Cerebellar nuclear complex (tissue), 1 donor: ENCODE measurements around the gene TATDN3.
"Not testable (repeated sequence)": the region's sequence is repeated elsewhere in the genome, so short reads cannot be mapped to it uniquely, and the experiment has no call there.

Experiments used
- DNase-seq, 2 experiments: peaks; one replicate each; lab custom pipeline; 2025; lab: John Stamatoyannopoulos, UW

Gene TATDN3

GRCh38 chr1:212827831-212828278, 36.2 kb downstream of the TATDN3 start:
- DNase-seq: no peak

GRCh38 chr1:212828395-212828794, 36.7 kb downstream of the TATDN3 start:
- no peak for DNase-seq

- not testable (repeated sequence) for DNase-seq
Measured at GRCh38 chr1:212833211-212834207, 41.8 kb downstream of the TATDN3 start.

GRCh38 chr1:212838145-212838544, 46.5 kb downstream of the TATDN3 start:
- DNase-seq: no peak

GRCh38 chr1:212844521-212844920, 52.8 kb downstream of the TATDN3 start:
- not testable (repeated sequence) for DNase-seq

GRCh38 chr1:212847549-212847948, 55.9 kb downstream of the TATDN3 start, which contains the start of gene SPATA45:
Gene SPATA45, minus strand, starts transcription at chr1:212847649. Its CDS starts 11,500 bp downstream, at chr1:212836149.
- no peak for DNase-seq

GRCh38 chr1:212852105-212852688, 60.5 kb downstream of the TATDN3 start:
- no peak for DNase-seq

GRCh38 chr1:212853658-212854057, 62.0 kb downstream of the TATDN3 start:
- DNase-seq: no peak

GRCh38 chr1:212856755-212857154, 65.1 kb downstream of the TATDN3 start:
- DNase-seq: no peak

- DNase-seq: peak; percentile 76 to 94
Measured at GRCh38 chr1:212857992-212858460, 66.3 kb downstream of the TATDN3 start, which contains the start of gene FLVCR1. Gene FLVCR1, plus strand, starts transcription at chr1:212858275. Its CDS starts 178 bp downstream, at chr1:212858453.

- peak in 1 of 2 experiments; percentile 1 for DNase-seq
Measured at GRCh38 chr1:212858461-212859265, 67.0 kb downstream of the TATDN3 start.

GRCh38 chr1:212860713-212861581, 69.3 kb downstream of the TATDN3 start:
- no peak for DNase-seq

GRCh38 chr1:212862111-212862690, 70.5 kb downstream of the TATDN3 start:
- DNase-seq: no peak

GRCh38 chr1:212863345-212863744, 71.7 kb downstream of the TATDN3 start:
- DNase-seq: not testable (repeated sequence)

- DNase-seq: no peak
Measured at GRCh38 chr1:212864201-212864600, 72.5 kb downstream of the TATDN3 start.
